Skeletal muscle tissue (tissue), 2 donors: ENCODE data around the gene ERRFI1. TPM values are rescaled to one million over a fixed set of nuclear protein-coding genes. Genes with fewer than 3 reads are reported as not detected.

Source experiments
- small RNA-seq: library from RNA; depleted of rRNA; stranded (forward); fragments of <200 nt; gene quantifications from one replicate; pipeline ENCODE3, GENCODE V24; 2014
- total RNA-seq: library from RNA; depleted of rRNA; stranded (reverse); fragments of >200 nt; gene quantifications from one replicate; pipeline ENCODE4 v1.2.3, GENCODE V29; 2014

Gene ERRFI1
- total RNA-seq, 1 donor from 2014 or later = 3.7 TPM

Small RNA genes within 50 kb of the gene (small RNA-seq; reads per million reads assigned to genes)
- not detected for gene RF00019

Other genes with a start within 250 kb of the ERRFI1 start
- gene PER3, start 242.0 kb downstream of the ERRFI1 start, total RNA-seq = 11.5 TPM
- not detected for gene UTS2, start 173.2 kb downstream of the ERRFI1 start, total RNA-seq
- gene TNFRSF9, start 85.5 kb downstream of the ERRFI1 start, total RNA-seq = under 0.01 TPM
- 261 TPM for gene PARK7, start 64.6 kb downstream of the ERRFI1 start, total RNA-seq